ENCODE results near the gene FAM25A. TPM values are rescaled to one million over a fixed set of nuclear protein-coding genes. Genes with fewer than 3 reads are reported as not detected.
A peak's percentile ranks its signal among the peaks of the same experiment; 100 is the strongest.
"Not testable (repeated sequence)": the region's sequence is repeated elsewhere in the genome, so short reads cannot be mapped to it uniquely, and the experiment has no call there.

Gene FAM25A
- not detected for total RNA-seq

DNA sequence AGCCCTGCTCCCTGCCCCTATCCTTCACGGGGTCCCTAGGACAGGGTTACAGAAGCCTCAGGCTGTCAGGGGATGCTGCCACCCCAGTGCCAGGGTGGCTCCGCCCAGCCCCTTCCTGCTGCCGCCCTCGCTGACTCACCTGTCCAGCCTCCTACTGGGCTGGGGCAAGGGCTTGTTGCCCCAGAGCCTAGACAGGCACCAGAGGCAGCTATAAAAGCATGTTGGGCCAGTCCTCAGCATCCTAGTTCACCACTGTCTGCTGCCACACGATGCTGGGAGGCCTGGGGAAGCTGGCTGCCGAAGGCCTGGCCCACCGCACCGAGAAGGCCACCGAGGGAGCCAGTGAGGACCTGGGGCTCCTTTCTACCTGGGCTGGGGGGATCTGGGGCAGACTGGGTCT, at the start of gene FAM25A:
Gene FAM25A, plus strand, starts transcription at position 239 of the 400 bp plus-strand sequence. Its CDS starts 31 bp downstream, at position 270.
- H3K9me3 Mint-ChIP-seq; DNase-seq; CTCF ChIA-PET; intact Hi-C loops (cut with micrococcal nuclease); H3K4me1 Mint-ChIP-seq (ENCODE audit: low read depth); H3K36me3 Mint-ChIP-seq (ENCODE audit: low read depth); H3K27me3 Mint-ChIP-seq (ENCODE audit: low read depth); H3K27ac Mint-ChIP-seq; H3K4me3 Mint-ChIP-seq: not testable (repeated sequence)

- peak overlapping the region; percentile 66 for H3K4me3 Mint-ChIP-seq
- H3K36me3 Mint-ChIP-seq (ENCODE audit: low read depth), result no peaks in the 10 kb centered on the region
- DNase-seq, result no peak
- H3K4me1 Mint-ChIP-seq (ENCODE audit: low read depth), result peaks cover 41% of the 10 kb centered on the region
- H3K27ac Mint-ChIP-seq, result no peak overlapping the region
- no peaks in the 10 kb centered on the region for H3K9me3 Mint-ChIP-seq
- H3K27me3 Mint-ChIP-seq (ENCODE audit: low read depth), result no peaks in the 10 kb centered on the region
- CTCF ChIA-PET, result interaction anchor here (1.0 to 1.1 kb wide), 3 partner anchors 10 to 126 kb away, joined by 3 to 4 read pairs (median 3); no protein-coding TSS in a partner anchor
- intact Hi-C loops (cut with micrococcal nuclease), result loop anchor here (1.0 to 5.0 kb wide), 4 partner anchors 113 to 569 kb away; partner anchors contain the start of genes GLUD1 and WAPL
Measured at GRCh38 chr10:86970982-86971231, 49.2 kb upstream of the FAM25A start.

GRCh38 chr10:86971232-86971991, 48.7 kb upstream of the FAM25A start:
- intact Hi-C loops (cut with micrococcal nuclease), result loop anchor here (1.0 to 5.0 kb wide), 4 partner anchors 113 to 569 kb away; partner anchors contain the start of genes GLUD1 and WAPL
- no peaks in the 10 kb centered on the region for H3K36me3 Mint-ChIP-seq (ENCODE audit: low read depth)
- no peaks in the 10 kb centered on the region for H3K27me3 Mint-ChIP-seq (ENCODE audit: low read depth)
- peaks cover 35% of the 10 kb centered on the region for H3K4me1 Mint-ChIP-seq (ENCODE audit: low read depth)
- H3K4me3 Mint-ChIP-seq, result peak overlapping the region; percentile 72
- DNase-seq, result peak; percentile 83
- no peaks in the 10 kb centered on the region for H3K9me3 Mint-ChIP-seq
- CTCF ChIA-PET, result interaction anchor here (1.0 to 1.1 kb wide), 3 partner anchors 11 to 126 kb away, joined by 3 to 4 read pairs (median 3); no protein-coding TSS in a partner anchor
- peak overlapping the region; percentile 56 for H3K27ac Mint-ChIP-seq

GRCh38 chr10:86972613-86973380, 47.3 kb upstream of the FAM25A start:
- Mint-ChIP-seq H3K27ac (no peak overlapping the region), H3K9me3 (no peaks in the 10 kb centered on the region), H3K4me3 (peak overlapping the region; percentile 17), H3K36me3 (ENCODE audit: low read depth) (no peaks in the 10 kb centered on the region), H3K27me3 (ENCODE audit: low read depth) (no peaks in the 10 kb centered on the region), H3K4me1 (ENCODE audit: low read depth) (peaks cover 24% of the 10 kb centered on the region)
- intact Hi-C loops (cut with micrococcal nuclease), result loop anchor here (5.0 kb wide), 2 partner anchors 450 to 570 kb away; partner anchors contain the start of gene WAPL
- no peak for DNase-seq
- CTCF ChIA-PET, result no interaction called here

GRCh38 chr10:86974484-86974883, 45.6 kb upstream of the FAM25A start:
- no peak overlapping the region for H3K4me3 Mint-ChIP-seq
- H3K36me3 Mint-ChIP-seq (ENCODE audit: low read depth), result no peaks in the 10 kb centered on the region
- peaks cover 16% of the 10 kb centered on the region for H3K4me1 Mint-ChIP-seq (ENCODE audit: low read depth)
- H3K27me3 Mint-ChIP-seq (ENCODE audit: low read depth), result no peaks in the 10 kb centered on the region
- CTCF ChIA-PET, result no interaction called here
- H3K27ac Mint-ChIP-seq, result no peak overlapping the region
- H3K9me3 Mint-ChIP-seq, result no peaks in the 10 kb centered on the region
- intact Hi-C loops (cut with micrococcal nuclease), result loop anchor here (5.0 kb wide), 2 partner anchors 452 to 572 kb away; partner anchors contain the start of gene WAPL
- no peak for DNase-seq

DNA sequence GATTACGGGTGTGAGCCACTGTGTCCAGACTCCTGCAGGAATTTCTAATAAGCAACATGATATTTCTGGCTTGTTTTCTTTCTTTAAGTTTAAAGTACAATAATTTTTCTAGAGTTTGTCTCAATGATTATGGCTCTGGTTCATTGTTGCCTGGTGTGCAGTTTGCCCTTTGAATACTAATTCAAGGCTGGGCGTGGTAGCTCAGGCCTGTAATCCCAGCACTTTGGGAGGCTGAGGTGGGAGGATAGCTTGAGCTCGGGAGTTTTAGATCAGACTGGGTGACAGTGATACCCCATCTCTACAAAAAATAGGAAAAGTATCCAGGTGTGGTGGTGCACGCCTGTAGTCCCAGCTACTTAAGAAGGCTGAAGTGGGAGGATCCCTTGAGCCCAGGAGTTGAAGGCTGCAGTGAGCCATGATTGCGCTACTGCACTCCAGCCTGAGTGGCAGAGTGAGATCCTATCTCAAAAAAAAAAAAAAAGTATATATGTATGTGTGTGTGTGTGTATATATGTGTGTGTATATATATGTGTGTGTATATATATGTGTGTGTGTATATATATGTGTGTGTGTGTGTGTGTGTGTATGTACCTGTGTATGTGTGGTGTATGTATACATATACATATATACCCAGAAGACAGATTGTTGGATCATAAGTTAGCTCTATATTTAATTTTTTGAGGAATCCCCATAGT, 43.6 kb upstream of the FAM25A start:
- no peak overlapping the region for H3K4me3 Mint-ChIP-seq
- H3K9me3 Mint-ChIP-seq, result no peaks in the 10 kb centered on the region
- H3K36me3 Mint-ChIP-seq (ENCODE audit: low read depth), result no peaks in the 10 kb centered on the region
- CTCF ChIA-PET, result interaction anchor here (0.9 to 1.2 kb wide), 2 partner anchors 26 to 38 kb away, joined by 4 to 8 read pairs; no protein-coding TSS in a partner anchor
- intact Hi-C loops (cut with micrococcal nuclease), result no loop called here
- H3K27me3 Mint-ChIP-seq (ENCODE audit: low read depth), result no peaks in the 10 kb centered on the region
- DNase-seq, result no peak
- no peak overlapping the region for H3K27ac Mint-ChIP-seq
- peaks cover 6% of the 10 kb centered on the region for H3K4me1 Mint-ChIP-seq (ENCODE audit: low read depth)

DNA sequence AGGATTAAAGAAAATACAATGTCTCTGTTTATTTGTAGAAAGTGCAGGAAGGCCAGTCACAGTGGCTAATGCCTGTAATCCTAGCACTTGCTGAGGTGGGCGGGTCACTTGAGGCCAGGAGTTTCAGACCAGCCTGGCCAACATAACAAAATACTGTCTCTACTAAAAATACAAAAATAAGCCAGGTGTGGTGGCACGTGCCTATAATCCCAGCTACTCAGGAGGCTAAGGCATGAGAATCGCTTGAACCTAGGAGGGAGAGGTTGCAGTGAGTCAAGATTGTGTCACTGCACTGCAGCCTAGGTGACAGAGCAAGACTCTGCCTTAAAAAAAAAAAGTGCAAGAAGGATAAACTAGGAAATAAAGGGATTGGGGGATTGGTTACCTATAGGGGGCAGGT, 41.6 kb upstream of the FAM25A start:
- intact Hi-C loops (cut with micrococcal nuclease); H3K36me3 Mint-ChIP-seq (ENCODE audit: low read depth); H3K4me3 Mint-ChIP-seq; H3K4me1 Mint-ChIP-seq (ENCODE audit: low read depth); DNase-seq; H3K27ac Mint-ChIP-seq; CTCF ChIA-PET; H3K27me3 Mint-ChIP-seq (ENCODE audit: low read depth); H3K9me3 Mint-ChIP-seq: not testable (repeated sequence)

- intact Hi-C loops (cut with micrococcal nuclease), result no loop called here
- H3K36me3 Mint-ChIP-seq (ENCODE audit: low read depth), result no peaks in the 10 kb centered on the region
- H3K9me3 Mint-ChIP-seq, result no peaks in the 10 kb centered on the region
- no peak overlapping the region for H3K4me3 Mint-ChIP-seq
- no peaks in the 10 kb centered on the region for H3K27me3 Mint-ChIP-seq (ENCODE audit: low read depth)
- H3K27ac Mint-ChIP-seq, result no peak overlapping the region
- DNase-seq, result no peak
- CTCF ChIA-PET, result no interaction called here
- no peaks in the 10 kb centered on the region for H3K4me1 Mint-ChIP-seq (ENCODE audit: low read depth)
Measured at GRCh38 chr10:86979296-86979818, 40.7 kb upstream of the FAM25A start.

DNA sequence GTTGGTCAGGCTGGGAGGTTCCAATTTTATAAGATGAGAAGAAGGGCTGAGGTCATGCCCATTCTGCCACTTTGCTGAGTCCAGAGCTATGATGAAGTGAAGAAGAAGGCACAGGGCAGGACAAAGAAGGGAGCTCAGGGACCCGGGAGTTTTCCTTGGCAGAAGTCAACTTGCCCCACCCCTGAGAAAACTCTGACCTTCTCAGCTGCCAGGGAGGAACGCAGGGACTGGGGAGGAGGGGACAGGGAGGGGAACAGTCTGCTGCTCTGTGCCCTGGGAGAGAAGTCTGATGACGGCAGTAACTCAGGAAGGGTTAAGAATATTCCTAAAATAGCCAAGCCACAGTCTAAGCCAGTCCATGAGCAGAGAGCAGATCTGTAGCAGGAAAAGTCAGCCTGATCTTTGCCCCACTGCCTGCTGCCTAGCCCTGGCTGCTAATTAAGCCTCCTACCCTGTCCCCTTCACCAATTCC, 40.1 kb upstream of the FAM25A start:
- intact Hi-C loops (cut with micrococcal nuclease), result no loop called here
- Mint-ChIP-seq H3K27me3 (ENCODE audit: low read depth) (no peaks in the 10 kb centered on the region), H3K4me3 (no peak overlapping the region), H3K4me1 (ENCODE audit: low read depth) (no peaks in the 10 kb centered on the region), H3K9me3 (no peaks in the 10 kb centered on the region), H3K36me3 (ENCODE audit: low read depth) (no peaks in the 10 kb centered on the region), H3K27ac (no peak overlapping the region)
- CTCF ChIA-PET, result no interaction called here
- no peak for DNase-seq

DNA sequence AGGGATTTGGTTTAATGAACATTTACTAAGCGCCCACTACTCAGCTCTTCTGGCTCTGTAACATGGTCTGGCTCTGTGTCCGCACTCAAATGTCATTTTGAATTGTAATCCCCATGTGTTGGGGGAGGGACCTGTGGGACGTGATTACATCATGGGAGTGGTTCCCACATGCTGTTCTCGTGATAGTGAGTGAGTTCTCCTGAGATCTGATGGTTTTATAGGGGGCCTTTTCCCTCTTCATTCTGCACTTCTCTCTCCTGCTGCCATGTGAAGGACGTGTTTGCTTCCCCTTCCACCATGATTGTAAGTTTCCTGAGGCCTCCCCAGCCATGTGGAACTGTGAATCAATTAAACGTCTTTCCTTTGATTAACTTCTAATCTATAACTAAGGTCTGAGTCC, 39.1 kb upstream of the FAM25A start:
- H3K27me3 Mint-ChIP-seq (ENCODE audit: low read depth); DNase-seq; CTCF ChIA-PET; H3K27ac Mint-ChIP-seq; intact Hi-C loops (cut with micrococcal nuclease); H3K4me3 Mint-ChIP-seq; H3K36me3 Mint-ChIP-seq (ENCODE audit: low read depth); H3K4me1 Mint-ChIP-seq (ENCODE audit: low read depth); H3K9me3 Mint-ChIP-seq: not testable (repeated sequence)

DNA sequence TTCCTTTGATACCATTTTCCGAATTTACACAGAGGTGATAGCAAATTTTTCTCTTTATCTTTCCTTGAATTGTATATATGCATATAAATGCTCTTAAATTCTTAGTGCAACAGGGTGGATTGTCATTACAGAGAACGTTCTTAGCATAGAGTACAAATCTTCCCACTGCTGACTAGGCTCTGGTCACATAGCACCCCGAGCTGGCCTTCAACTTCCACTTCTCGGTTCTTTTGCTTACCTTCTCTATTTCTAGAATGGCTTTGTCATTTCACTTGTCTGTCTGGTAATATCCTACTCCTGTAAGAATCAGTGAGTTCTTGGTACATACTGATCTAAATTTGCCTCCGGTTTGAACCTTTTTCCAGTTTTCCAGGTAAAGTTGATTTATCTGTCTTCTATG, 38.4 kb upstream of the FAM25A start:
- intact Hi-C loops (cut with micrococcal nuclease), result no loop called here
- CTCF ChIA-PET, result no interaction called here
- DNase-seq, result no peak
- Mint-ChIP-seq H3K27ac (no peak overlapping the region), H3K36me3 (ENCODE audit: low read depth) (no peaks in the 10 kb centered on the region), H3K4me1 (ENCODE audit: low read depth) (no peaks in the 10 kb centered on the region), H3K27me3 (ENCODE audit: low read depth) (no peaks in the 10 kb centered on the region), H3K9me3 (no peaks in the 10 kb centered on the region), H3K4me3 (no peak overlapping the region)

GRCh38 chr10:86984498-86984897, 35.6 kb upstream of the FAM25A start:
- H3K27me3 Mint-ChIP-seq (ENCODE audit: low read depth); DNase-seq; H3K36me3 Mint-ChIP-seq (ENCODE audit: low read depth); H3K27ac Mint-ChIP-seq; CTCF ChIA-PET; H3K4me3 Mint-ChIP-seq; H3K9me3 Mint-ChIP-seq; intact Hi-C loops (cut with micrococcal nuclease); H3K4me1 Mint-ChIP-seq (ENCODE audit: low read depth): not testable (repeated sequence)
